ENCODE data around the gene GALNTL6. TPM values are rescaled to one million over a fixed set of nuclear protein-coding genes. Genes with fewer than 3 reads are reported as not detected.

The GALNTL6 gene
- total and polyA plus RNA-seq, 9 of the 15 experiments (the other 6 are each of a cell fraction or from before 2014, with no cell fraction given) = 0.18 to 0.50 (median 0.29) TPM

DNA sequence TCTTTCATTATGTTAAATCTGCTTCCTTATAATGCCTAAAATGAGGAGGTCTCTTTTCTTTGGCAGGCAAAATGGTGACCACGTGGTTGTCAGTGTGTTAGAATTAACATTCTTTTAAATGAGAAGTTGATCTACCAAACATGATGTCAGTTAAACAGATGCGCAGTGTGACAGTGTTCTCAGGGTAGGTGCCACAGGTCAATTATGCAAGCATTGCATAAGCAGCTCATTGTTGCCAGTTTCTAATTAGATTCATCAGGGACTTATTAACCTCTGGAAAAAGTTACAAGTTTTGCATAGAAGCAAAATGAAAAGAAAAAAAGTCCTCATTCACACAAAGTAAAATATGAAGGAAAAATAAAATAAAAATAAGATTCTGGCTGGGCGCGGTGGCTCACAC lies 1031.4 kb downstream of the GALNTL6 start:
- FAIRE-seq = no peak
- Histone ChIP-seq H2AFZ (ENCODE audit: low read depth, low read length) (no peak overlapping the region), H3K9ac (ENCODE audit: insufficient read depth in 1 of 2, low read depth in 2 of 2, low read length in 2 of 2) (no peak overlapping the region), H3K27ac (ENCODE audit: extremely low read depth, low read depth, low read length) (no peak overlapping the region), H3K79me2 (ENCODE audit: control insufficient read depth, insufficient read depth, low read length) (no peaks in the 10 kb centered on the region), H3K27me3 (ENCODE audit: control insufficient read depth in 2 of 2, insufficient read depth in 2 of 2, low read length in 2 of 2) (no peaks in the 10 kb centered on the region), H3K4me1 (replicated peaks in 1 of 2; ENCODE audit: control insufficient read depth in 2 of 2, insufficient read depth in 2 of 2, low read length in 2 of 2) (no peaks in the 10 kb centered on the region), H3K4me3 (no peak overlapping the region), H3K9me1 (ENCODE audit: control insufficient read depth, insufficient read depth, low read length) (no peaks in the 10 kb centered on the region), H4K20me1 (replicated peaks; ENCODE audit: control insufficient read depth, insufficient read depth, low read length) (no peaks in the 10 kb centered on the region), H3K36me3 (ENCODE audit: control insufficient read depth, insufficient read depth, low read length) (no peaks in the 10 kb centered on the region), H3K4me2 (ENCODE audit: insufficient read depth, low read length) (no peak overlapping the region), H3K9me3 (replicated peaks; ENCODE audit: control insufficient read depth, insufficient read depth, low read depth, low read length) (no peaks in the 10 kb centered on the region)
- intact Hi-C loops (cut with micrococcal nuclease) = no loop called here
- in situ Hi-C loops (cut with MboI) = no loop called here
- no peak for TF ChIP-seq CHD4 (IDR thresholded peaks at IDR 0.05; ENCODE audit: insufficient read depth, insufficient replicate concordance, low read depth, low read length, poor library complexity, severe bottlenecking)
- TF ChIP-seq BRD9 (IDR thresholded peaks at IDR 0.05; ENCODE audit: low read depth, partially characterized antibody) = no peak
- no peak for TF ChIP-seq PURB (CRISPR knock-in tag; IDR thresholded peaks at IDR 0.05; ENCODE audit: low read depth)
- no peak for TF ChIP-seq SRF (CRISPR knock-in tag; IDR thresholded peaks at IDR 0.05)
- TF ChIP-seq SLC30A9 (CRISPR knock-in tag; IDR thresholded peaks at IDR 0.05) = no peak
- no peak for TF ChIP-seq RFX1 (IDR thresholded peaks at IDR 0.05)
- no peak for TF ChIP-seq MYC (IDR thresholded peaks at IDR 0.05; ENCODE audit: low read depth, low read length)
- no peak for TF ChIP-seq MYC (CRISPR knock-in tag; IDR thresholded peaks at IDR 0.05; ENCODE audit: borderline replicate concordance, low read depth)
- TF ChIP-seq JUND (IDR thresholded peaks at IDR 0.05; ENCODE audit: borderline replicate concordance, low read depth, low read length) = no peak
- TF ChIP-seq JUND (tag; IDR thresholded peaks at IDR 0.05; ENCODE audit: borderline replicate concordance, low read depth, low read length) = no peak
- TF ChIP-seq GTF2A2 (tag; IDR thresholded peaks at IDR 0.05) = no peak
- ATAC-seq = no peak
- DNase-seq (ENCODE audit: extremely low read depth in 1 of 4, low spot score in 3 of 4) = no peak
- BruUV-seq (replicated peaks) = no TSS peak
- ChIA-PET POLR2A (no interaction called here), CTCF (ENCODE audit: low intra/inter-chr PET ratio) (no interaction called here)
- WGBS (ENCODE audit: insufficient coverage, low coverage, missing lambda C conversion rate) = 9% methylated on average over 4 of the region's 4 CpGs

Measured in K562 (cell line).